Caco-2 (cell line): ENCODE data around the gene AGTRAP. TPM values are rescaled to one million over a fixed set of nuclear protein-coding genes. Genes with fewer than 3 reads are reported as not detected.
A peak's percentile ranks its signal among the peaks of the same experiment; 100 is the strongest.

Experiments used
- BruUV-seq: library from RNA; stranded (reverse); fragments of 400-500 nt; replicated peaks from 2 replicates; lab custom pipeline; 2021; lab: Mats Ljungman, UMichigan
- CTCF ChIA-PET: fragments of 300-600 bp; sonication (Branson Sonifier 250); formaldehyde crosslinking; loops from one replicate; lab custom pipeline; 2022; ENCODE audit warnings: antibody characterized with exemption; lab: Charles Lee
- POLR2A ChIA-PET: fragments of 300-600 bp; sonication (Branson Sonifier 250); formaldehyde crosslinking; loops from one replicate; lab custom pipeline; 2022; ENCODE audit warnings: antibody characterized with exemption; lab: Charles Lee
- DNase-seq, 2 experiments: peaks; one replicate each; pipeline versions ENCODE4 v3.0.0 to v3.0.0-alpha.2; 2020 to 2022
- H3K27me3 ChIP-seq: replicated peaks from 2 replicates; pipeline ENCODE4 v1.6.0; 2011; ENCODE audit warnings: low read length; ENCODE audit not compliant: control insufficient read depth, insufficient read depth
- H3K36me3 ChIP-seq: 2 replicates; pipeline ENCODE4 v1.5.1; 2011; ENCODE audit warnings: low read length; ENCODE audit not compliant: control insufficient read depth, insufficient read depth
- H3K4me1 ChIP-seq: fragments of 250-450 bp; sonication (Bioruptor Pico); 2 replicates; pipeline ENCODE4 v1.5.1; 2020; ENCODE audit warnings: mild to moderate bottlenecking
- H3K4me3 ChIP-seq: 2 replicates; pipeline ENCODE4 v1.5.1; 2011; ENCODE audit warnings: low read depth, mild to moderate bottlenecking, control low read depth, low read length
- H3K9me3 ChIP-seq: fragments of 250-450 bp; sonication (Bioruptor Pico); 2 replicates; pipeline ENCODE4 v1.5.1; 2020; ENCODE audit warnings: mild to moderate bottlenecking, moderate library complexity
- H3K27ac Mint-ChIP-seq: one replicate; pipeline ENCODE4 v1.8.0; 2022; ENCODE audit warnings: mixed read lengths; ENCODE audit not compliant: unreplicated experiment
- H3K27me3 Mint-ChIP-seq: one replicate; pipeline ENCODE4 v1.8.0; 2022; ENCODE audit warnings: mixed read lengths; ENCODE audit not compliant: insufficient read depth, unreplicated experiment
- H3K36me3 Mint-ChIP-seq: one replicate; pipeline ENCODE4 v1.8.0; 2022; ENCODE audit warnings: mild to moderate bottlenecking, mixed read lengths; ENCODE audit not compliant: insufficient read depth, unreplicated experiment
- H3K4me1 Mint-ChIP-seq: one replicate; pipeline ENCODE4 v1.8.0; 2022; ENCODE audit warnings: low read depth, mixed read lengths; ENCODE audit not compliant: unreplicated experiment
- H3K4me3 Mint-ChIP-seq: one replicate; pipeline ENCODE4 v1.8.0; 2022; ENCODE audit warnings: mild to moderate bottlenecking, moderate library complexity, mixed read lengths; ENCODE audit not compliant: unreplicated experiment
- H3K9me3 Mint-ChIP-seq: one replicate; pipeline ENCODE4 v1.8.0; 2022; ENCODE audit warnings: mixed read lengths; ENCODE audit not compliant: unreplicated experiment
- CTCF ChIP-seq, 2 experiments: fragments of 200-600 bp in 1 of 2; IDR thresholded peaks; 1 replicate in 1 of 2; 2 replicates in 1 of 2; pipeline versions ENCODE4 v1.5.1 to v1.8.0; 2011 to 2022; ENCODE audit warnings: antibody characterized with exemption in 1 of 2, control low read depth in 1 of 2, inconsistent platforms in 1 of 2, low read depth in 1 of 2, low read length in 1 of 2, mild to moderate bottlenecking in 1 of 2, moderate library complexity in 1 of 2; ENCODE audit not compliant: insufficient read depth in 1 of 2, severe bottlenecking in 1 of 2, unreplicated experiment in 1 of 2
- intact Hi-C: fragments of 100-400 bp; cut with micrococcal nuclease; formaldehyde crosslinking; loops from one replicate; pipeline ENCODE4 v1.10.0; 2022; ENCODE audit not compliant: unreplicated experiment
- total RNA-seq: library from RNA; stranded (reverse); gene quantifications from 2 replicates; pipeline ENCODE4 v1.2.3, GENCODE V29; 2022

The AGTRAP gene
- total RNA-seq, 1 experiment from 2014 or later: 44.4 TPM

GRCh38 chr1:11759791-11760190 is 23.9 kb downstream of the AGTRAP start:
- H3K4me1 Mint-ChIP-seq: peaks cover 6% of the 10 kb centered on the region
- BruUV-seq: no TSS peak
- peaks cover 3% of the 10 kb centered on the region for H3K27me3 Mint-ChIP-seq
- H3K27ac Mint-ChIP-seq: no peak overlapping the region
- peaks cover 8% of the 10 kb centered on the region for H3K9me3 Mint-ChIP-seq
- ChIA-PET CTCF (no interaction called here), POLR2A (no interaction called here)
- no peak overlapping the region for H3K4me3 ChIP-seq
- DNase-seq: no peak
- no peaks in the 10 kb centered on the region for H3K36me3 ChIP-seq
- no peaks in the 10 kb centered on the region for H3K27me3 ChIP-seq
- TF ChIP-seq CTCF (IDR thresholded peaks at IDR 0.05; ENCODE audit: insufficient read depth in 1 of 2, low read depth in 1 of 2, low read length in 1 of 2, severe bottlenecking in 1 of 2, unreplicated experiment in 1 of 2): no peak
- peaks cover 5% of the 10 kb centered on the region for H3K36me3 Mint-ChIP-seq
- peaks cover 2% of the 10 kb centered on the region for H3K9me3 ChIP-seq
- H3K4me3 Mint-ChIP-seq: no peak overlapping the region
- peaks cover 6% of the 10 kb centered on the region for H3K4me1 ChIP-seq
- intact Hi-C loops: no loop called here

GRCh38 chr1:11761285-11761684 is 25.3 kb downstream of the AGTRAP start:
- Mint-ChIP-seq H3K4me1 (peaks cover 6% of the 10 kb centered on the region), H3K9me3 (peaks cover 8% of the 10 kb centered on the region), H3K27ac (no peak overlapping the region), H3K36me3 (no peaks in the 10 kb centered on the region), H3K4me3 (no peak overlapping the region), H3K27me3 (no peaks in the 10 kb centered on the region)
- no TSS peak for BruUV-seq
- Histone ChIP-seq H3K27me3 (no peaks in the 10 kb centered on the region), H3K36me3 (no peaks in the 10 kb centered on the region), H3K4me3 (no peak overlapping the region), H3K4me1 (peaks cover 6% of the 10 kb centered on the region), H3K9me3 (peaks cover 2% of the 10 kb centered on the region)
- POLR2A ChIA-PET: interaction anchor here (0.7 kb wide), 1 partner anchor 72 kb away, joined by 3 read pairs; no protein-coding TSS in a partner anchor
- intact Hi-C loops: no loop called here
- DNase-seq: no peak
- no peak for TF ChIP-seq CTCF (IDR thresholded peaks at IDR 0.05; ENCODE audit: insufficient read depth in 1 of 2, low read depth in 1 of 2, low read length in 1 of 2, severe bottlenecking in 1 of 2, unreplicated experiment in 1 of 2)
- CTCF ChIA-PET: no interaction called here

GRCh38 chr1:11761988-11762406 is 26.1 kb downstream of the AGTRAP start, which contains the start of gene C1orf167:
Gene C1orf167, plus strand, starts transcription at chr1:11762193. Its CDS starts 2,208 bp downstream, at chr1:11764401.
- no peak for TF ChIP-seq CTCF (IDR thresholded peaks at IDR 0.05; ENCODE audit: insufficient read depth in 1 of 2, low read depth in 1 of 2, low read length in 1 of 2, severe bottlenecking in 1 of 2, unreplicated experiment in 1 of 2)
- Mint-ChIP-seq H3K4me3 (peak within 1 kb of the TSS; percentile 43), H3K27ac (no peak within 1 kb of the TSS), H3K4me1 (peaks cover 6% of the 10 kb centered on the region), H3K36me3 (no peaks in the 10 kb centered on the region), H3K9me3 (peaks cover 5% of the 10 kb centered on the region), H3K27me3 (no peaks in the 10 kb centered on the region)
- BruUV-seq: no TSS peak
- intact Hi-C loops: no loop called here
- Histone ChIP-seq H3K9me3 (peaks cover 2% of the 10 kb centered on the region), H3K4me3 (peak within 1 kb of the TSS; percentile 12), H3K36me3 (no peaks in the 10 kb centered on the region), H3K4me1 (peaks cover 6% of the 10 kb centered on the region), H3K27me3 (no peaks in the 10 kb centered on the region)
- CTCF ChIA-PET: no interaction called here
- DNase-seq: peak; percentile 57 to 62
- POLR2A ChIA-PET: no interaction called here
